ENCODE data around the gene TRMT10A. TPM values are rescaled to one million over a fixed set of nuclear protein-coding genes. Genes with fewer than 3 reads are reported as not detected.

The TRMT10A gene
- total and polyA plus RNA-seq, 2 of the 13 experiments (the other 11 are each of a cell fraction or from before 2014, with no cell fraction given): 3.9 to 12.6 TPM

GRCh38 chr4:99563310-99564186 lies at the start of gene TRMT10A (continued):
- TF ChIP-seq SOX6 (IDR thresholded peaks at IDR 0.05): no peak
- TF ChIP-seq SOX6 (CRISPR knock-in tag; IDR thresholded peaks at IDR 0.05): no peak; the same call in 1 of the 2 replicates
- peak; percentile 56 for TF ChIP-seq UBTF (CRISPR knock-in tag; IDR thresholded peaks at IDR 0.05)
- no peak for TF ChIP-seq ZNF841 (CRISPR knock-in tag; IDR thresholded peaks at IDR 0.05; ENCODE audit: borderline replicate concordance)
- TF ChIP-seq TEAD2 (CRISPR knock-in tag; IDR thresholded peaks at IDR 0.05): no peak
- TF ChIP-seq HOXA3 (CRISPR knock-in tag; IDR thresholded peaks at IDR 0.05): peak; percentile 94
- peak; percentile 90 for TF ChIP-seq ELF1 (CRISPR knock-in tag; IDR thresholded peaks at IDR 0.05)
- peak; percentile 86 for TF ChIP-seq ASH2L (IDR thresholded peaks at IDR 0.05; ENCODE audit: insufficient read length, low read depth, low read length)
- TF ChIP-seq NR2F2 (IDR thresholded peaks at IDR 0.05; ENCODE audit: borderline replicate concordance, low read depth): no peak
- TF ChIP-seq JARID2 (CRISPR knock-in tag; IDR thresholded peaks at IDR 0.05; ENCODE audit: insufficient replicate concordance): no peak
- peak; percentile 78 for TF ChIP-seq PBX2 (CRISPR knock-in tag; IDR thresholded peaks at IDR 0.05)
- peak; percentile 93 for TF ChIP-seq ZFY (CRISPR knock-in tag; IDR thresholded peaks at IDR 0.05)
- no peak for TF ChIP-seq PHF5A (CRISPR knock-in tag; IDR thresholded peaks at IDR 0.05; ENCODE audit: low read depth, unreplicated experiment)
- no peak for TF ChIP-seq RFXANK (CRISPR knock-in tag; IDR thresholded peaks at IDR 0.05)
- TF ChIP-seq ZNF234 (CRISPR knock-in tag; conservative IDR thresholded peaks at IDR 0.05): no peak
- TF ChIP-seq GPN1 (CRISPR knock-in tag; IDR thresholded peaks at IDR 0.05; ENCODE audit: borderline replicate concordance): no peak
- no peak for TF ChIP-seq SMC3 (IDR thresholded peaks at IDR 0.05; ENCODE audit: low read length)
- no peak; the same call in 1 of the 2 replicates for TF ChIP-seq ZNF790 (CRISPR knock-in tag; IDR thresholded peaks at IDR 0.05; ENCODE audit: borderline replicate concordance)
- no peak for TF ChIP-seq MED8 (CRISPR knock-in tag; IDR thresholded peaks at IDR 0.05; ENCODE audit: insufficient replicate concordance)
- TF ChIP-seq, protein P1, sequence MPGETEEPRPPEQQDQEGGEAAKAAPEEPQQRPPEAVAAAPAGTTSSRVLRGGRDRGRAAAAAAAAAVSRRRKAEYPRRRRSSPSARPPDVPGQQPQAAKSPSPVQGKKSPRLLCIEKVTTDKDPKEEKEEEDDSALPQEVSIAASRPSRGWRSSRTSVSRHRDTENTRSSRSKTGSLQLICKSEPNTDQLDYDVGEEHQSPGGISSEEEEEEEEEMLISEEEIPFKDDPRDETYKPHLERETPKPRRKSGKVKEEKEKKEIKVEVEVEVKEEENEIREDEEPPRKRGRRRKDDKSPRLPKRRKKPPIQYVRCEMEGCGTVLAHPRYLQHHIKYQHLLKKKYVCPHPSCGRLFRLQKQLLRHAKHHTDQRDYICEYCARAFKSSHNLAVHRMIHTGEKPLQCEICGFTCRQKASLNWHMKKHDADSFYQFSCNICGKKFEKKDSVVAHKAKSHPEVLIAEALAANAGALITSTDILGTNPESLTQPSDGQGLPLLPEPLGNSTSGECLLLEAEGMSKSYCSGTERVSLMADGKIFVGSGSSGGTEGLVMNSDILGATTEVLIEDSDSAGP (CRISPR knock-in tag; IDR thresholded peaks at IDR 0.05; ENCODE audit: borderline replicate concordance): peak; percentile 77; the same call in 1 of the 2 replicates
- peak; percentile 54; the same call in 1 of the 2 replicates for TF ChIP-seq ZNF850 (CRISPR knock-in tag; conservative IDR thresholded peaks at IDR 0.05)
- peak; percentile 79 for TF ChIP-seq SP2 (CRISPR knock-in tag; IDR thresholded peaks at IDR 0.05)
- no peak; the same call in 1 of the 2 replicates for TF ChIP-seq THAP8 (CRISPR knock-in tag; IDR thresholded peaks at IDR 0.05; ENCODE audit: borderline replicate concordance)
- TF ChIP-seq, protein P2, sequence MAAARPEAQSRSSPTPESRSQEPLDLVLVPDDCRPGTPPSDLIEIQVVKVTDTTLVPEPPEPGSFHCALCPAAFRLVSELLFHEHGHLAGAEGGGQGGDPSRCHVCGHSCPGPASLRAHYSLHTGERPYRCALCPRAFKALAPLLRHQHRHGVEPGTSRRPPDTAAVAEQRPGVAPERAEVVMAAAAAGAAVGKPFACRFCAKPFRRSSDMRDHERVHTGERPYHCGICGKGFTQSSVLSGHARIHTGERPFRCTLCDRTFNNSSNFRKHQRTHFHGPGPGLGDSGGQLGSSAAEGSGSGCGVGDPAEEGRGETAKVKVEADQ (CRISPR knock-in tag; IDR thresholded peaks at IDR 0.05; ENCODE audit: borderline replicate concordance): no peak

Data from HepG2 (cell line).